Prostate gland (tissue), 2 donors: ENCODE results near the gene EWSR1.

Source experiments
- CTCF ChIP-seq, 4 experiments: fragments of 200-600 bp in 2 of 4; fragments of 450-650 bp in 2 of 4; sonication (generic) in 2 of 4; IDR thresholded peaks; 1 replicate in 3 of 4; 2 replicates in 1 of 4; pipeline ENCODE4 v1.5.1; 2016 to 2019; ENCODE audit warnings: antibody characterized with exemption in 4 of 4, mild to moderate bottlenecking in 2 of 4, moderate library complexity in 2 of 4
- POLR2A ChIP-seq: fragments of 450-650 bp; IDR thresholded peaks from one replicate; pipeline ENCODE4 v1.6.1; 2016; ENCODE audit warnings: antibody characterized with exemption, mild to moderate bottlenecking
- POLR2AphosphoS5 ChIP-seq: sonication (generic); formaldehyde crosslinking; IDR thresholded peaks from one replicate; pipeline ENCODE4 v1.6.1; 2017; ENCODE audit warnings: antibody characterized with exemption

GRCh38 chr22:29316141-29316828 is 48.2 kb downstream of the EWSR1 start:
- TF ChIP-seq CTCF (IDR thresholded peaks at IDR 0.05) = no peak
- TF ChIP-seq POLR2AphosphoS5 = no peak
- no peak for TF ChIP-seq POLR2A
